Astrocyte of the cerebellum (primary cell): ENCODE results near the gene MSH5.
A peak's percentile ranks its signal among the peaks of the same experiment; 100 is the strongest.

Experiments
- DNase-seq: peaks from one replicate; pipeline ENCODE4 v3.0.0-alpha.2; 2011; ENCODE audit warnings: low read depth
- H3K4me3 ChIP-seq: 2 replicates; pipeline ENCODE4 v1.5.1; 2011; ENCODE audit warnings: mild to moderate bottlenecking, low read depth, low read length, moderate library complexity
- in situ Hi-C: cut with HindIII; loops from 2 replicates; pipeline ENCODE4 v1.10.0; 2017; ENCODE audit warnings: low sequenced_read_pairs
- TF ChIP-seq, protein P1 (sequence below): IDR thresholded peaks from 2 replicates; pipeline ENCODE4 v1.5.1; 2012; ENCODE audit warnings: low read length, low read depth, moderate library complexity, mild to moderate bottlenecking; ENCODE audit errors: missing control alignments

The MSH5 gene

GRCh38 chr6:31739639-31740396, at the start of gene MSH5:
TSS of gene MSH5 (plus strand) at chr6:31740005. CDS start at chr6:31740467, 462 bp downstream.
- TF ChIP-seq, protein P1, sequence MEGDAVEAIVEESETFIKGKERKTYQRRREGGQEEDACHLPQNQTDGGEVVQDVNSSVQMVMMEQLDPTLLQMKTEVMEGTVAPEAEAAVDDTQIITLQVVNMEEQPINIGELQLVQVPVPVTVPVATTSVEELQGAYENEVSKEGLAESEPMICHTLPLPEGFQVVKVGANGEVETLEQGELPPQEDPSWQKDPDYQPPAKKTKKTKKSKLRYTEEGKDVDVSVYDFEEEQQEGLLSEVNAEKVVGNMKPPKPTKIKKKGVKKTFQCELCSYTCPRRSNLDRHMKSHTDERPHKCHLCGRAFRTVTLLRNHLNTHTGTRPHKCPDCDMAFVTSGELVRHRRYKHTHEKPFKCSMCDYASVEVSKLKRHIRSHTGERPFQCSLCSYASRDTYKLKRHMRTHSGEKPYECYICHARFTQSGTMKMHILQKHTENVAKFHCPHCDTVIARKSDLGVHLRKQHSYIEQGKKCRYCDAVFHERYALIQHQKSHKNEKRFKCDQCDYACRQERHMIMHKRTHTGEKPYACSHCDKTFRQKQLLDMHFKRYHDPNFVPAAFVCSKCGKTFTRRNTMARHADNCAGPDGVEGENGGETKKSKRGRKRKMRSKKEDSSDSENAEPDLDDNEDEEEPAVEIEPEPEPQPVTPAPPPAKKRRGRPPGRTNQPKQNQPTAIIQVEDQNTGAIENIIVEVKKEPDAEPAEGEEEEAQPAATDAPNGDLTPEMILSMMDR, result no peak
- in situ Hi-C loops, result no loop called here
- DNase-seq, result peak; percentile 96
- H3K4me3 ChIP-seq, result peak within 1 kb of the TSS; percentile 55

DNA sequence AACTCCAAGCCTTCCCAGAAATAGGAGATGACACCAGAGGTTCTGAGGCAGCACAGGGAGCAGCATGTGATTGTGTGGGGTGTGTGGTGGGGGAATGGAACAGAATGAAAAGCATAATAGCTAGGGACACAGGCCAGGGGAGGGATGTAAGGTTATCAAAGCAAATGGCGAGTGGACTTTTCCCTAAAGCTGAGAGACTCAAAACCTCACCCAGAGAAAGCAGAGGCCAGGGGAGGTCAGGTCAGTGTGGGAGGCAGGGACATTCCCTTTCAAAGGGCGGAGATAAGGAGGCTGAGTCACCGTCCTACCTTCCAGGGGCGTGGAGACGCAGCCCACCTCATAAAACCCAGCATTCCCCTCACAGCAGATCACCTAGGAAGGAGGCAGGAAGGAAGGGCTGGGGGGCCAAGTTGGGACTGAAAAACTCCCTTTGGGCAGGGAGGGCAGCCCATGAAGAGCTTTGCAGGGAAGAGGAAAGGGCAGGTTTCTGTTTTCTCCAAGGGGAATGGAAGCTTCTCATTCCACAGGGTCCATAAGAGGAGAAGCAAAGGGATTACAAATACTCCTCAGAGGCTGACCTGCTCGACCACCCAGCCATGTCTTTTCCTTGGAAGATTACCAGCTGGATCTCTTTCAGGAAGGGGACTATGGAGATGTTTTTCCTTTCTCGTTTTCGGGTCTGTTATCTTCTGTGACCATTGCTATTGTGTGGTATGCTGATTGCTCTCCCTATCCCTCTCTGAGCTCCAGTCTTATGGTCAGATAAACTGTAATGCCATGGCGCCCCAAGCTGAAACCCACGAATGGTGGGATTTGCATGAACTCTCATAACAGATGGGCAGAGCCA, 49.4 kb upstream of the MSH5 start:
- in situ Hi-C loops, result loop anchor here (5.0 kb wide), 1 partner anchor 42 kb away; no protein-coding TSS in a partner anchor
- DNase-seq, result no peak
- TF ChIP-seq, protein P1, result no peak
- H3K4me3 ChIP-seq, result no peak overlapping the region

DNA sequence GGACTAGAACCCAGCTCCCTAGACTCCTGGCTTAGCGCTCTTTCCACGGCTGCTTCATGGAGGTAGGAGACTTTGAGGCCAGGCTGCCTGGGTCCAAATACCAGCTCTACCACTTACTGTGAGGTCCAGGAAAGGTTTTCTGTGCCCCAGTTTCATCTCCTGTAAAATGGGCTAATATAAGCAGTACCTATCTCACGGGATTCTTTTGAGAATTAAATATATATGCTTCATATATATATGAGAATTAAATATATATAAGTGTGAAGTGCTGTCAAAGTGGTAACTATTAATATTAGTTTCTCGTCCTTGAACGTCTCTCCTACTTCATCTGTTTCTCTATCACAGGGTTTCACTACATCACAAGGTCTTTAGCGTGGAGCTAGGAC, 48.7 kb upstream of the MSH5 start:
- in situ Hi-C loops, result loop anchor here (5.0 kb wide), 1 partner anchor 41 kb away; no protein-coding TSS in a partner anchor
- TF ChIP-seq, protein P1, result no peak
- H3K4me3 ChIP-seq, result no peak overlapping the region
- DNase-seq, result no peak

- in situ Hi-C loops, result loop anchor here (5.0 kb wide), 1 partner anchor 41 kb away; no protein-coding TSS in a partner anchor
- H3K4me3 ChIP-seq, result no peak overlapping the region
- TF ChIP-seq, protein P1, result no peak
- DNase-seq, result no peak
These were observed 48.2 kb upstream of the MSH5 start for GRCh38 chr6:31691564-31692108.

DNA sequence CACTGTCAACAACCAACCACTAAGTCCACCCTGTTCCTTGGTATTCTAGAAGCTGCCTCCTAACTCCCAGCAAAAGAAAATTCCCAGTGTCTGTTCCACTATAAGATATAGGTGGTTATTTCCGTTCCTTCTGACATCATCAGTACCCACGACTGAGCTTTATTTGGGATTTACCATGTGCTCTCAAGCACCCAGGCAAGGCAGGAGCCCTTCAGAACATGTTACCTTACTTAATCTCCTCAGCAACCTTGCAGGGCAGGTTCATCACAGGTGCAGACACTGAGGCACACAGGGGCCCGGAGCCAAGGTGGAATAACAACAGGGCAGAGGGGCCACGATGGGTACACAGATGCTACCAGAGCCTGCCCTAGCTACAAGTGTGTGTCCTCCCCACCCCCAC, 47.5 kb upstream of the MSH5 start:
- TF ChIP-seq, protein P1, result no peak
- DNase-seq, result no peak
- H3K4me3 ChIP-seq, result no peak overlapping the region
- in situ Hi-C loops, result loop anchor here (5.0 kb wide), 1 partner anchor 40 kb away; no protein-coding TSS in a partner anchor

GRCh38 chr6:31692886-31693285, 46.9 kb upstream of the MSH5 start:
- in situ Hi-C loops, result loop anchor here (5.0 kb wide), 1 partner anchor 39 kb away; no protein-coding TSS in a partner anchor
- no peak for DNase-seq
- no peak overlapping the region for H3K4me3 ChIP-seq
- TF ChIP-seq, protein P1, result no peak
